GM21619 (cell line): Measurements from ENCODE around the gene HTR4.
"Not testable (repeated sequence)": the region's sequence is repeated elsewhere in the genome, so short reads cannot be mapped to it uniquely, and the experiment has no call there.

Experiments used
- ATAC-seq: cut with Tn5 transposase; IDR thresholded peaks from one replicate; pipeline ENCODE4 v1.9.1; 2021; ENCODE audit not compliant: unreplicated experiment

The HTR4 gene, protein sequence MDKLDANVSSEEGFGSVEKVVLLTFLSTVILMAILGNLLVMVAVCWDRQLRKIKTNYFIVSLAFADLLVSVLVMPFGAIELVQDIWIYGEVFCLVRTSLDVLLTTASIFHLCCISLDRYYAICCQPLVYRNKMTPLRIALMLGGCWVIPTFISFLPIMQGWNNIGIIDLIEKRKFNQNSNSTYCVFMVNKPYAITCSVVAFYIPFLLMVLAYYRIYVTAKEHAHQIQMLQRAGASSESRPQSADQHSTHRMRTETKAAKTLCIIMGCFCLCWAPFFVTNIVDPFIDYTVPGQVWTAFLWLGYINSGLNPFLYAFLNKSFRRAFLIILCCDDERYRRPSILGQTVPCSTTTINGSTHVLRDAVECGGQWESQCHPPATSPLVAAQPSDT

DNA sequence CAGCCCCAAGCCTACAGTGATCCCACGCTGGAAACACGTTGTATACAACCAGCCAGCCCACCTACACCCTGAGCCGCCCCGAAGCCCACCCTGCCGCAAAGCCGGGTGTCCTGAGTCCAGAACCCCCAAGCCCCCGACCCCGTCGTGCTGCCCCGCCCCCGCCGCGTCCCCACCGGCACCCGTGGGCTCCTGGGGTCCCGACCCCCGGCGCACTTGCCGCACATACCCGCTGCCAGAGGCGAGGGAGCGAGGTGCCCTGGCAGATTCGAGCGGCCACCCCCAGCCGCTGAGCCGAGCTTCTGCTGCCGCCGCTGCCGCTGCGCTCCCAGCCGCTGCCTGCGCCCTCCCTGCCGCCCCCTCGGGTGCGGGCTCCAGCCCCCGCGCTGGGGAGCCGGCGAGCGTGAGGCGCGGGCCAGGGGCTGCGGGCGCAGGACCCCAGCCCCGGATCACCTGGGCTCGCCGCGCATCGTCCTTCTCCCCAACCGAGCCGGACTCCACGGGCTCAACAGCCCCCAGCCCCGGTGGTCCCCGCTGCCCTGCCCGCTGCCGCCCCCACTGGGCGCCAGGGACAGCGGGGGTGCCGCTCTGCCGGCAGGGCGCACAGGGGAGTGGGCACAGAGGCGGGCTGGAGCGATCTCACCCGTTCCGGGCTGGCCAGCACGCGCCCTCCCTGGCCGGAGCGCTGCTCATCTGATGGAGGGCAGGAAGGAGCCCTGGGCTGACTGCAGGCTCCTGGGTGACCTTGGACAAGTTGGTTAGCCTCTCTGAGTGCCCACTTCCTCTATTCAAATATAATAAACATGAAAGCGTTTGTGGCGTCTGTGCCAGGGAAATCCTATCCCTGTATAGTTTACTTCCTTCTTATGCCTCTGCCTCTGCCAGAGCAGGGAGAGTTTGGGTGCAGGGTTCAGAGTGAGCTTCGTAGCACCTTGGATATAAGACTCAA lies at the start of gene HTR4:
TSS of gene HTR4 (minus strand) at position 692 of the 946 bp plus-strand sequence. CDS start 17,513 bp downstream, outside the sequence.
- ATAC-seq = no peak

DNA sequence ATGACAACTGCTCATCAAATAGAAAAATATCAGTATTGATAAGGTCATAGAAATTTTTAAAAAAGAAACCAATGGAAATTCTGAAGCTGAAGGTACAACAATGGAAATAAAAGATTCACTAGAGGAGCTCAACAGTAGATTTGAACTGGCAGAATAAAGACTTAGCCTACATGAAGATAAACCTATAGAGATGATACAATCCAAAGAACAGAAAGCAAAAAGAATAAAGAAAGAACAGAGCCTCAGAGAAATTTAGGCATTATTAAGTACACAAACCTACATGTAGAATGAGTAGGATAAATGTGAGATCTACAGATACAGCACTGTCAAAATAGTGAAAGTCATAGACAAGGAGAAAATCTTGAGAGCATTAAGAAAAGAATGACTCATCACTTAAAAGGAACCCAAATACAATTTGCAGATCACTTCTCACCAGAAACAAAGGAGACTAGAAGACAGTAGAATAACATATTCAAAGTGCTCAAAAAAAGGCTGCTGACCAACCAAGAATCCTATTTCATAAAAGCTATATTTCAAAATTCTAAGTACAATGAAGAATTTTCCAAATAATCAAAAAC lies 47.8 kb upstream of the HTR4 start:
- ATAC-seq = no peak

DNA sequence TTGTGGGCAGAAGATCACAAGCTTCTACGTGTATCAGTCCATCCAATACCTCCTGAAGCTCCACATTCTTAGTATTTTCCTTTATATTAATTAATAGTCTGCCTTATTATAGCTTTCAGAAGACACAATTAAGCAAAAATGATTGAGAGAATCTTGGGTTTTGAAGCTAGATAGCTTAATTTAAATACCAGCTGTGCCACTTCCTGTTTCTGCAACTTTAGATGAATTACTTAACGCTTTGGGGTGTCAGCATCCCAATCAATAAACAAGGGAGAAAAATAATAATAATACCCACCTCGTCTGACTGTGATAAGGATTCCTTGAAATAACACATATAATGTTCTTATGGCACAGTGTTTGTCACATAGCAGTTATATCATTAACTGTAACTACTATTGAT lies 44.7 kb upstream of the HTR4 start:
- ATAC-seq = no peak

DNA sequence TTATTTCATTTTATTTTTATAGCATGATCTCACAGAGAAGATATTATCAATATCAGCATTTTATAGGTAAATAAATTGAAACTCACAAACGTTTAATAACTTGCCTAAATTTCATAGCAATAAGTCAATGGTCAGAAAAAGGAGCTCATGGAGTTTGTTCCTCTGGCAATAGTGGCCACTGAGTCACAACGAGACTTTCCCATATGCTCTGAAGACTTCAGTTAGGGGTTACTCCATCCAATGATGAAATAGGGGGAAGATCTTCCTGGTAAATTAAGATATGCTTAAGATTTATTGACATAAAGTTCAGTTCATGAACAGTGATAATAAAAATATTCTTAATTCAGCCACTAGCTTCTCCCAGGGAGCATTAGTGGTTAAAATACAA lies 43.5 kb upstream of the HTR4 start:
- ATAC-seq = no peak

DNA sequence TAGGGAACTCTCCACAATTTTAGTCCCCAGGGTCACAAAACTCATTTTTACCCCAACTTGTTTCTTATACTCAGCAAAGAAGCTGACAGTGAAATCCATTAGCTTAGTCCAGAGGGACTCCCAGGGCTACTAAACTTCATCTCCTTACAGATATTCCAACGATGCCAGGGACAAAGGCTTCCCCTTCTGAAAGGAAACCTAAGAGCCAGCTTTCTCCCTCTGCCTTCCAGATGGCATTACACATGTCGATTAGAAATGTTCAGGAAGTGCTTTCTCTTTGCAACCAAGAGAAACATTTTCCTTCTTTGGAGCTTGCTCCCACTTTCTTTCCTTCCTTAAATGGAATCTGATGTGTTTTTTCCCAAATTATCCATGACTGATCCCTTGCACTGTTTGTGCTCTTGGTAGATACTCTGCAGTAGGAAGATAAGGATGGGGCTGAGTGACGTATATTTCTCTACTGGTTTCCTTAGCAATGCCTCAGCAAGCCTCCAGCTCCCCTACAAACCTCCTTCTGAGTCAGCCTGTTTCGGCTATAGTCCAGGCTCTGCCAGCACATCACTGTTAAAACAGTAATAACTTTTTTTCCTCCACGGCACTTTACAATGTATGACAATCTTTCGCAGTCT lies 43.0 kb upstream of the HTR4 start:
- no peak for ATAC-seq

DNA sequence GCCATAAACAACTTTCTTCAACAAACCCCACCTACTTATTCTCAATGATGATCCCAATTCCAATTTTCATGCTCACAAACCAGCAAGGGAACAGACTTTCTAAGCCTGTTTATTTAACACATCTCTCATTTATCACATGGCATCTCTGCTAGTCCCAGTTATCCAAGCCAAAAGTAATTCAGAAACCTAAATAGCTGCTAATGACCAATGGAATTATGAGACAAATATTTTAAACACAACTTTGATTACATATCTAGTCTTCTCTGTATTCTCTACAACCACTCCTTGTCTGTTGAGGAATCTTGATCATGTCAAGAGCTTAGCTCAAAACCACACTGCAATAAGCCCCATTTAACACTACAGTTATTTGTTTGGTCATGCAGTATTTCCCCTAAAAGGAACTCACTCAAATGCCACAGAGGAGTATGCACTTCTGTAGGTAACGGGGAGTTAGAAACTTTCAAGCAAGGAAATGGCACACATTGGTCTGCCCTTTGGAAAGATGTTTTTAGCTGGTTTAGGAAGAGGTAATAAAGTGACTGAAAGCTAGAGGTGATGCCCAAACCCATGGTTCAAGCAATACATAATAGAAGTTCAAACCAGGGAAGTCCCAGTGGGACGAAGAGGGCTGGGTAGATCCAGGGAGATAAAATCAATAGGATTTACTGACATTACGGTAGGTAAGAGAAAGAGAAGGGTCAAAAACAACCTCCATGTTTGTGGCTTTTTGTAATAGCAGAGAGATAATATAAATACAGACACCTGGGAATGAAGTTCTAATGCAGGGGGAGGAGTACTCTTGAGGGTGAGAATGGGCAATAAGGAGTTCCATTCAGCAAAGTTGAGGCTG lies 42.1 kb upstream of the HTR4 start:
- ATAC-seq = no peak

DNA sequence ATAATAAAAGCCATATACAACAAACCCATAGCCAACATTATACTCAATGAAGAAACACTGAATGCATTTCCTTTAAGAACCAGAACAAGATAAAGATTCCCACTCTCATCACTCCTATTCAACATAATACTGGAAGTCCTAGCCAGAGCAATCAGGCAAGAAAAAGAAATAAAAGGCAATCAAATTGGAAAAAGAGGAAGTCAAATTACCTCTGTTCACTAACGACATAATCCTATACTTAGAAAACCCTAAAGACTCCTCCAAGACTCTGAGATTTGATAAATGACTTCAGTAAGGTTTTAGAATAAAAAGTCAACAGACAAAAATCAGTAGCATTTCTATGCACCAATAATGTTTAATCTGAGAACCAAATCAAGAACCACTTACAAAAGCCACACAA lies 36.6 kb upstream of the HTR4 start:
- no peak for ATAC-seq

DNA sequence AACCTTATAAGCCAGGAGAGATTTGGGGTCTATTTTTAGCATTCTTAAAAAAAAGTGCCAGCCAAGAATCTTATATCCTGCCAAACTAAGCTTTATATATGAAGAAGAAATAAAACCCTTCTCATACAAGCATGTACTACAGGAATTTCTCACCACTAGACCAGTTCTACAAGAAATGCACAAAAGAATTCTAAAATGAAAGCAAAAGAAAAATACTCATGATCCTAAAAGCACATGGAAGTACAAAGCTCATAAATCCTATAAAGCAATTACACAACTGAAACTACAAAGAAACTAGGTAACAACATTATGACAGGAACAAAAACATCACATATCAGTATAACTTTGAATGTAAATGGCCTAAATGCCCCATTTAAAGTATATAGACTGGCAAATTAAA lies 34.5 kb upstream of the HTR4 start:
- no peak for ATAC-seq

DNA sequence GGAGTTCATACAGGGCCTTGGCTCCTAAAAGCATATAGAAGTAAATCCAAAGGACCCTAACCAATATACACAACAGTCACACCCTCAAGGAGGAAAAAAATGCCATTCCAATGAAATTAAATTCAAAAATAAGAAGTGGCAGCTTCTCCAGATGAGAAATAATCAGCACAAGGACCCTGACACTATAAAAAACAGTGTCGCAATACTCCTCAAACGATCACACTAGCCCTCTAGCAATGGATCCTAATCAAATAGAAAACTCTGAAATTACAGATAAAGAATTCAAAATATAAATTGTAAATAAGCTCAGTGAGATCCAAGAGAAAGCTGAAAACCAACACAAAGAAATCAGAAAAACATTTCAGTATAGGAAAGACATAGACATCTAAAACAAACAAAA lies 33.5 kb upstream of the HTR4 start:
- no peak for ATAC-seq

DNA sequence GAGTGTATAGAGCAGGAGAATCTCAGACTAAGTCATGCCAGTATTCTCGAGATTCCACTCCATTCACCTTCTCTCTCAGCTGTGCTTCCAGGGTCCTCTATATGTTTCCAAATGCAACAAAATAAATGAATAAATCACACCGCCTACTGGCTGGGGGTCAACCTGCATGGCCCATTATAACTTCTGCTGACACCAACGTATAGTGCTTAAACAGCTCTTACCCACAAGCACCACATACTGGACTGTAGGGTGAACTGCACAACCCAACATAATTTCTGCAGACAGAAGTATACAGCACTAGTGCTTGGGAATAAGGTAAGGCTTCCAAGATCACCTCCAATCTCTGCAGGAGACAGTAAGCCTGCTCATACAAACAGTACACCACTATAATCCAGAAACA lies 33.1 kb upstream of the HTR4 start:
- peak; percentile 87 for ATAC-seq

DNA sequence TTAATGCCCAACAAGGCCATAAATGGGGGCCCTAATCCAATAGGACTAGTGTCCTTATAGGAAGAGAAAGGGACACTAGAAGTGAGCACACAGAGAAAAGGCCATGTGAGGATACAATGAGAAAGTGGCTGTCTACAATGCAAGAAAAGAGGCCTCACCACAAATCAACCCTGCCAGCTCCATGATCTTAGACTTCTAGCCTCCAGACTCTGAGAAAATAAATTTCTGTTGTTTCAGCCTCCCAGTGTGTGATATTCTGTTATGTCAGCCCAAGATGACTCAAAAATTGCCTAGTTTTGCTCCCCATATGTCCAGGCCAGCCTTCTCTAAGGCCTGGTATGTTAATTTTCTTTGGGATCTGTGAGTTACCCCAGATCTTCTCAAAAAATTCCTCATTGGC lies 32.3 kb upstream of the HTR4 start:
- no peak for ATAC-seq

DNA sequence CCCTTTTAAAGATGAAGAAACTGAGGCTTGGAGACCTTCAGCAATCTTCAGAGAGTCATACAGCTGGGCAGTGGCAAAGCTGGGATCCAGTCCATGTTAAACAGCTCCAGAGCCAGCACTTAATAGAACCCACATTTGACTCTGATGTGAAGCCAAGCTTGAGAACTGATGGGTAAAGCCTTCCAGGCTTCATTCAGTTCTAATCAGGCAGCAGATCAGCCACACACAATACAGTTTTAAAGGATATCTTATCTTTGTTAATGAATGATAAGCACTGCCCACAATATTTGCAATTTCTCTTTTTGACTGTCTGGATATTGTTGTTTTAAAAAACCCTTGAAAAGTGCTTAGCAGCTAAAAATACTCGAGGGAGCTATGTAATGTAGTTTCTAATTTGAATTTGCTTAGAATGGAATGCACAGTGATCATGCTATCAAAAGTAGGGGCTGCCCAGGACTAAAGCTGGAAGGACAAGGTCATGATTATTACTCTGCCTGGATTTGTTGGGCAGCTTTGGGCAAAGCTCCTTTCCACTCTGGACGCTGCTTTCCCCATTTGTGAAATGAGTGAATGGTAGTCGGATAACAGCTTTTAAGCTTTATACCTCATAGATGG lies 31.3 kb upstream of the HTR4 start:
- no peak for ATAC-seq

DNA sequence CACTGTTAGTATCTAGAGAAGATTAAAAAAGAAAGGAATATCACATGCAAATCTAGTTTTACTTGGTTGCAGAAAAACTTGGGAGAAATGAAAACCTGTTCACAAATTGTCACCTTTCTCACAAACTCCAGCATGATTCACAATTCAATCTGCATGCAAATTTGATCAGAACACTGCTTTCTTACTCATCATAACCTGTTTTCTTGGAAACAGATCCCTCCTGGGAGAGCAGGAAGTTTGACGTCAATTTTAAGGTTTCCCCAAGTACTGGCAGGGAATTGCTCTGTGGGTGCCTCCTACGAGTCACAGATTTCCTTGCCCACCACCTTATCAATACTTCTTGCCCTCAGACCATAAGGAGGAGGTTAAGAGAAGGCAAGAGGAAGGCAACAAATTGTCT lies 30.2 kb upstream of the HTR4 start:
- ATAC-seq = no peak

DNA sequence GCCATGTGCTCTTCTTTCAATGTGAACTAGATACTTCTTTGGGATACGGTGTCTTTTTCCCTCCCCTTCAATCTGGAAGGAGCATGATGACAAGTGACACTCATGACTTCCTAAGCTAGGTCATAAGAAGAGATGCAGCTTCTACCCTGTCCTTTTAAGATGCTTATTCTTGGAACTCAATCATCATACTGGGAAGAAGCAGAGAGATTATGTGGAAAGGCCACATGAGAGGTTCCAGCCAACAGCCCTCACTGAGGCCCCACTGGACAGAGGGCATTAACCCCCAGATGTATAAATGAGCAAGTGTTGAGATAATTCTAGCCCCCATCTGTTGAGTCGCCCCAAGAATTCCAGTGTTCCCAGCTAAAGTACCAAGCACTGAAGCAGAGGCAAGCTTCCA lies 29.3 kb upstream of the HTR4 start:
- no peak for ATAC-seq

DNA sequence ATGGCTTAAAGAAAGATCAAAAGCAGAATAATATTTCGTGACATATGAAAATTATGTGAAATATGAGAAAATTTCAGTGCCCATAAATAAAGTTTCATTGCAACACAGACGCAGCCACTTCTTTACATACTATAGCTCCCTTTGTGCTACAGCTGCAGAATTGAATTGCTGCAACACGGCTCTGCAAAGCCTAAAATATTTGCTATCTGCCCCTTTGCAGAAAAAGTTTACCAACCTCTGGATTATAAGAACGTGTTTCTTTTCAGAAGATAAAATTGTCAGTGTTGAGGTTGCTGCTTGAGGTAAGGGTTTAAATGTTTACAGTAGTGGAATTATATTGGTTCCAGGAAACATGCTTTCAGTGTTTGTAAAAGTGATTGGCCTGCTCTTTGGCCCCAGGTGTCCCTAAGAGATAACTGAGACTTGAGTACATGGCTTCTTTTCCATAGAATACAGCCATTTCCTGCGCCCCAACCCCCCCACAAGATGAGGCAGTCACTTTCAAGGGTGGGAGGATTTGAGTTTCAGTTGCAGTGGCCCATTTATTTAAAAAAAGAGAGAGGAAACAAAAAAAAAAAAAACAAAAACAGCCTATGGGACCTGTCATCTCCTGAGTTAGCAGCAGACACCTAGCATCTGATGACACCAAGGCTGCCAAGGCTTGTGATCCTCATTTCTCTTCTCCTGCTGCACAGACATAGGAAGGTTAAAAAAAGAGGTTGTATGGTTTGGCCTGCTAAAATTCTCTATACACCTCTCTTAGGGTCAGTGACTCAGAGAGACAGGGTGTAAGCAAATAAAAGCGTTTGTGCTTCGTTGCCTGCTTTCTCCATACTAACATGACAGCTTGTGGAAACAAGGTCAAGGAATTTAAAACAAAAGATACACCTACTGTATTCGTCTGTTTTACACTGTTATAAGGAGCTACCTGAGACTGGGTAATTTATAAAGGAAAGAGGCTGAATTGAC lies 28.0 kb upstream of the HTR4 start:
- no peak for ATAC-seq

DNA sequence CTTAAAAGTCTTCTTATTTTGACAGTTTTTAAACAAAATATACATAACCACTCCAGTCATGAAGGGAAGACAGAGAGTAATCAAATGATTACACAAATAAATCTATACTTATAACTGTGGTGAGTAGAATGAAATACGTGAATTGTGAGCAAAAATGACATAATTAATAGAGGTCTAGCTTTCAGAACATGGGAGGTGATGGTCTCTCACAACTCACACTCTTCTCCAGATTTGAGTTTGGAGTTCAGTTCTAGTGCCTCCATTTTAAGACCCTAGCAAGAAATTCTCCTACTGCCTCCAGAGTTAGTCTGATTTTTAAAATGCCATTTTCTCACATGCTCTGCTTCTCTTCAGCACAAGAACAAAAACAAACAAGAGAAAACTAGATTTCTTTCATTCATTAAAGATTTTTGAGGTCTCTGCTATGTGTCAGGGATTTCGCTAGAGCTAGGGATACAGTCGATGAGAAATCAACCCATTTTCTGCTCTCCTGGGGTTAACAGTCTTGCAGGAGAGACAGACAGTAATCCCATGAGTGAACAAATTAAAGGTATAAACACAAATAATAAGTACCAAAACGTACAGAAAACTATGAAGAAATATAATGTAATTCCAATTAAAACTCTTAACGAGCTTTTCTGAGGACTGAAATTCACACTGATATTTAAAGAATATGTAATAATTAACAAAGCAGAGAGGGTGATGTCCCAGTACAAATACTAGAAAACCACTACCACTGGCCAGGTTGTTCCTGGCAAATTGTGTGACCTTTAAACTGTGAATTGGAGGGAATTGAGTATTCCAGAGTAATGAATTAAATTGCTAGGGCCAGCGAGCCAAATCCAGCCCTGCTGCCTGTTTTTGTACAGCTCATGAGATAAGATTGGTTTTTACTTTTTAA lies 27.1 kb upstream of the HTR4 start:
- ATAC-seq = no peak

DNA sequence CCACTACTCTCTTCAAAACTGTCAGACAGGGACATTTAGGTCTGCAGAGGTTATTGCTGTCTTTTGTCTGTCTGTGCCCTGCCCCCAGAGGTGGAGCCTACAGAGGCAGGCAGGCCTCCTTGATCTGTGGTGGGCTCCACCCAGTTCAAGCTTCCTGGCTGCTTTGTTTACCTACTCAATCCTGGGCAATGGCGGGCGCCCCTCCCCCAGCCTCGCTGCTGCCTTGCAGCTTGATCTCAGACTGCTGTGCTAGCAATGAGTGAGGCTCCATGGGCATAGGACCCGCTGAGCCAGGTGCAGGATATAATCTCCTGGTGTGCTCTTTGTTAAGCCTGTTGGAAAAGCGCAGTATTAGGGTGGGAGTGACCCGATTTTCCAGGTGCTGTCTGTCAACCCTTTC lies 19.4 kb upstream of the HTR4 start:
- not testable (repeated sequence) for ATAC-seq

DNA sequence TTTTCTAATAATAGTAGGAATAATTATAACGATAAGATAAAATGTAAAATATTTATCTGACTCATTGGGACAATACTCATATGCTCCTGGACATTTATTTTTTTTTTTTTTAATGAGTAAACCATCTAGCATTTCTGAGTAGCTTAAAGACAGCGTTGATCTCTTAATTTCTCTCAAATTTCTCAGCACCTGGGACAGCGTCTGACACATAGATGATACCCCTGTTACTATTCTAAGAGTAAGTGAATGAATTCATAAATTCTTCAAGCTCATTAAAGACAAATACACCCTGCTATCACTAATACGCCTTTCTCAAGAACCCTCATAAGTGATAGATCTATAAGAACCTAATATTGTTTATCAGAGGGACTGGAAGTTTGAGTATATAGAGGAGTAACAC lies 12.0 kb upstream of the HTR4 start:
- no peak for ATAC-seq
